ENCODE measurements around the gene PNPLA5.

DNA sequence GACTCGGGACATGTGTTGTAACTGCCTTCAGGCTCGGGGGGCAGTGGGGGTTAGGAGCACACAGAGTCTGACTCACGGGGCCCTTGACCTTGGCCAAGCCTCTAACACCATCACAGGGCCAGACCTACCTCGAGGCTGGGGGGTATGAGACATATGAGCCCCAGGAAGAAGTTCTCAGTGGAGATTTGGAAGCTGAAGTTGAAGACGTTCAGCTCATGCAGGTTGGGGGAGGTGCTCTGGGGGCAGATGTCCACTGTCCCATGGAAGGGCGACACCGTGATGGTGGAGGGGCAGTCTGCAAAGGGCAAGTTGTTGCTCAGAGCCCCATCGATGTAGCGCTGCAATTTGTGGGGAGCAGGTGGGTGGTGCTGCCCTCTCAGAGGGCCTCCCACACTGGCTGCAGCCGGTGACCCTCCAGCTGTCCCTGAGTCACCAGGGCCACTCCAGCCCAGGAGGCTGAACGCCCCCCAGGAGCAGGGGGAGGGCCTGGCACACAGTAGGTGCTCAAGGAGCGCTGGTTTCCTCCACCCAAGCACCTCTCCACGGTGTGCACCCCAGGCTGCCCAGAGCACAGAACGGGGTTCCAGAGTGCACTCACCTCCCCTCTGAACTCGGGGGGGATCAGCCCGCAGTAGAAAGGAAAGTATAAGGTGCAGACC lies 2.5 kb downstream of the PNPLA5 start:
- TF ChIP-seq ZNF264 (CRISPR knock-in tag; IDR thresholded peaks at IDR 0.05) (no peak), POLR2A (IDR thresholded peaks at IDR 0.05; ENCODE audit: insufficient read depth in 1 of 2, low read depth in 2 of 2, low read length in 2 of 2) (no peak), ZKSCAN1 (IDR thresholded peaks at IDR 0.05; ENCODE audit: low read length) (no peak), ZFX (CRISPR knock-in tag; IDR thresholded peaks at IDR 0.05; ENCODE audit: low read depth) (no peak), SAFB2 (CRISPR knock-in tag; IDR thresholded peaks at IDR 0.05; ENCODE audit: borderline replicate concordance, low read depth) (no peak), POLR2AphosphoS5 (IDR thresholded peaks at IDR 0.05; ENCODE audit: low read depth, low read length) (no peak), KAT7 (CRISPR knock-in tag; IDR thresholded peaks at IDR 0.05; ENCODE audit: borderline replicate concordance) (no peak), ZNF790 (CRISPR knock-in tag; IDR thresholded peaks at IDR 0.05; ENCODE audit: borderline replicate concordance) (no peak), CEBPB (IDR thresholded peaks at IDR 0.05; ENCODE audit: borderline replicate concordance, low read depth, low read length) (no peak), STAT5B (CRISPR knock-in tag; IDR thresholded peaks at IDR 0.05) (no peak)
- TF ChIP-seq, protein P1, sequence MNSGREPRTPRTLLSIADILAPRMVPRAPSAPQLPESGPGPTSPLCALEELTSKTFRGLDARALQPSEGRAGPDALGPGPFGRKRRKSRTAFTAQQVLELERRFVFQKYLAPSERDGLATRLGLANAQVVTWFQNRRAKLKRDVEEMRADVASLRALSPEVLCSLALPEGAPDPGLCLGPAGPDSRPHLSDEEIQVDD (CRISPR knock-in tag; IDR thresholded peaks at IDR 0.05; ENCODE audit: borderline replicate concordance), result no peak
- TF ChIP-seq, protein P2, sequence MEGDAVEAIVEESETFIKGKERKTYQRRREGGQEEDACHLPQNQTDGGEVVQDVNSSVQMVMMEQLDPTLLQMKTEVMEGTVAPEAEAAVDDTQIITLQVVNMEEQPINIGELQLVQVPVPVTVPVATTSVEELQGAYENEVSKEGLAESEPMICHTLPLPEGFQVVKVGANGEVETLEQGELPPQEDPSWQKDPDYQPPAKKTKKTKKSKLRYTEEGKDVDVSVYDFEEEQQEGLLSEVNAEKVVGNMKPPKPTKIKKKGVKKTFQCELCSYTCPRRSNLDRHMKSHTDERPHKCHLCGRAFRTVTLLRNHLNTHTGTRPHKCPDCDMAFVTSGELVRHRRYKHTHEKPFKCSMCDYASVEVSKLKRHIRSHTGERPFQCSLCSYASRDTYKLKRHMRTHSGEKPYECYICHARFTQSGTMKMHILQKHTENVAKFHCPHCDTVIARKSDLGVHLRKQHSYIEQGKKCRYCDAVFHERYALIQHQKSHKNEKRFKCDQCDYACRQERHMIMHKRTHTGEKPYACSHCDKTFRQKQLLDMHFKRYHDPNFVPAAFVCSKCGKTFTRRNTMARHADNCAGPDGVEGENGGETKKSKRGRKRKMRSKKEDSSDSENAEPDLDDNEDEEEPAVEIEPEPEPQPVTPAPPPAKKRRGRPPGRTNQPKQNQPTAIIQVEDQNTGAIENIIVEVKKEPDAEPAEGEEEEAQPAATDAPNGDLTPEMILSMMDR (CRISPR knock-in tag; IDR thresholded peaks at IDR 0.05), result no peak

Data from HepG2 (cell line).